AG04449 (cell line): ENCODE measurements around the gene BLOC1S3.

Source experiments
- CTCF ChIA-PET: fragments of 350-600 bp; formaldehyde crosslinking; extraction: SDS; loops from one replicate; lab custom pipeline; 2021; ENCODE audit warnings: antibody characterized with exemption; lab: Yijun Ruan, JAX
- POLR2A ChIA-PET: fragments of 400-600, 350-600 bp; formaldehyde crosslinking; extraction: SDS; loops from one replicate; lab custom pipeline; 2020; ENCODE audit warnings: antibody characterized with exemption, inconsistent platforms; lab: Yijun Ruan, JAX
- DNase-seq: peaks from one replicate; pipeline ENCODE4 v3.0.0-alpha.2; 2010; ENCODE audit warnings: low read depth, low spot score
- H3K4me3 ChIP-seq: 2 replicates; pipeline ENCODE4 v1.5.1; 2011; ENCODE audit warnings: low read depth, mild to moderate bottlenecking, control low read depth, low read length
- TF ChIP-seq, protein P1 (sequence below): IDR thresholded peaks from one replicate; pipeline ENCODE4 v1.5.1; 2011; ENCODE audit warnings: mild to moderate bottlenecking, moderate library complexity, low read length, control low read depth, inconsistent platforms; ENCODE audit not compliant: insufficient read depth; ENCODE audit errors: missing control alignments

The BLOC1S3 gene

DNA sequence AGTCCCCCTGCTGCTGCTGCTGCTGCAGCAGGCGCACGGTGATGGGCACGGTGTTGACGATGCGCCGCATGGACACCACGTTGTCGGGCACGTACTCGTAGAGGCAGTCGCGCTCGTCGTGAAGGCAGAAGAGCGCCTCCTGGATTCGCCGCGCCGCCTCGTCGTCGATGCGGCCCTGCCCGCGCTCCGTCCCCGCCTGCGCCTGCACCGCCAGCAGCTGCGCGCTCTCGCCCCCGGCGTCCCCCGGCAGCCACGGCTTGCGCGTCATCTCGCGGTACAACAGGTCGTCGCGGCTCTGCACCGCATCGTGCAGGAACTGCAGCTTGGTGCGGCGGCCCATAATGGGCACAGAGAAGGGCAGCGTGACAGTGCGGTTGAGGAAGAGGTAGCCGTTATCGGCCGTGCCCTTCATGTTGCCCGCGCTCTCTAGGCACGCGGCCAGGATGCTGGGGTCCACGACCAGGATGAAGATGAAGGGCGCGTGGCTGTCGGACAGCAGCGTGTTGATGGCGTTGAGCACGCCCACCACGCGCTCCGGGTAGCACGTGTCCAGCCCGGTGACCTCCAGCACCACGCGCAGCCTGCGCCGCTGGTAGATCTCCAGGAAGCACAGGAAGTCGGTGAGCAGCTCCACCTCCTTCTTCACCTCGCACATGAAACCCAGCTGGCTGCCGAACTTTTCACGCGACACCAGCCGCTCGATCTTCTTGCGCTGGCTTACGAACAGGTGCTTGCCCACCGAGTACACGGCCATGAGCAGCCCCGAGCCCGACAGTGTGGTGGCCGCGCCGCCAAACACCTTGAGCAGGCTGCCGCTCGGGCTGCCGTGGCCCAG, 25.9 kb upstream of the BLOC1S3 start:
- ChIA-PET CTCF (interaction anchor here (1.1 to 2.8 kb wide), 7 partner anchors 9 to 50 kb away, joined by 3 to 17 read pairs (median 5); partner anchors contain the start of genes BLOC1S3 and TRAPPC6A), POLR2A (interaction anchor here (2.4 kb wide), 1 partner anchor 26 kb away, joined by 10 read pairs; the partner anchor contains the start of genes BLOC1S3 and TRAPPC6A)
- peak overlapping the region; percentile 41 for H3K4me3 ChIP-seq
- DNase-seq, result no peak
- TF ChIP-seq, protein P1, sequence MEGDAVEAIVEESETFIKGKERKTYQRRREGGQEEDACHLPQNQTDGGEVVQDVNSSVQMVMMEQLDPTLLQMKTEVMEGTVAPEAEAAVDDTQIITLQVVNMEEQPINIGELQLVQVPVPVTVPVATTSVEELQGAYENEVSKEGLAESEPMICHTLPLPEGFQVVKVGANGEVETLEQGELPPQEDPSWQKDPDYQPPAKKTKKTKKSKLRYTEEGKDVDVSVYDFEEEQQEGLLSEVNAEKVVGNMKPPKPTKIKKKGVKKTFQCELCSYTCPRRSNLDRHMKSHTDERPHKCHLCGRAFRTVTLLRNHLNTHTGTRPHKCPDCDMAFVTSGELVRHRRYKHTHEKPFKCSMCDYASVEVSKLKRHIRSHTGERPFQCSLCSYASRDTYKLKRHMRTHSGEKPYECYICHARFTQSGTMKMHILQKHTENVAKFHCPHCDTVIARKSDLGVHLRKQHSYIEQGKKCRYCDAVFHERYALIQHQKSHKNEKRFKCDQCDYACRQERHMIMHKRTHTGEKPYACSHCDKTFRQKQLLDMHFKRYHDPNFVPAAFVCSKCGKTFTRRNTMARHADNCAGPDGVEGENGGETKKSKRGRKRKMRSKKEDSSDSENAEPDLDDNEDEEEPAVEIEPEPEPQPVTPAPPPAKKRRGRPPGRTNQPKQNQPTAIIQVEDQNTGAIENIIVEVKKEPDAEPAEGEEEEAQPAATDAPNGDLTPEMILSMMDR, result no peak

DNA sequence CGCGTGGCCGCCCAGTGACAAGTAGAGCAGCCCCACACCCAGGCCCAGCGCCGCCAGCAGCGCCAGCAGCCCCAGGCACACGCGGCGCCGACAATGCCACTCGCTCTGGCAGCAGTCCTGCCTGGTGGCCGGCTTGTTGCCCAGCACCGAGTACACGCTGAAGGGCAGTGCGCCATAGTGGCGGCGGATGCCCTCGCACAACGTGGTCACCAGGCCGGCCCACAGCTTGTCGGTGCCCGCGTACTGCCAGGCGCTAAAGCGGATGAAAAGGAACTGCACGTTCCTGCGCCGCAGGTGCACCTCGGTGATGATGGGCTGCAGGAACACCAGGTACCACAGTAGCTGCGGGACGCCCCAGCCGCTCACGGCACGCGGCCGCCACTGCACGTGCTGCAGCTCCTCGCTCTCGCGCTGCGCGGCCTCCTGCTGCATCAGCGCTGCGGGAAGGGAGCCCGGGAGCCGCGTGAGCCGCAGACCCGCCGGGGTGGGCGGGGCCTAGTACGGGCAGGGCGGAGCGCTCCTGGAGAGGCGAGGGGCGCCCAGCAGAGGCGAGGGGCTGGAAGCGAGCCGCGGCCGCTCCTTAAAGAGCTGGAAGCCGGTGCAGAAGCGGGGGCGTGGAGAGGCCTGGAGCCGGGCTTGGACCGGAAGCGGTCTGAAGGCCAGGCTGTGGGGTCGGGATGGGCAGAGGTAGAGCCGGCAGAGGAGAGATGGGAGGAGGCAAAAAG, 25.1 kb upstream of the BLOC1S3 start:
- ChIA-PET POLR2A (interaction anchor here (2.4 kb wide), 1 partner anchor 25 kb away, joined by 10 read pairs; the partner anchor contains the start of genes BLOC1S3 and TRAPPC6A), CTCF (interaction anchor here (0.7 to 2.8 kb wide), 6 partner anchors 9 to 185 kb away, joined by 3 to 17 read pairs (median 4); no protein-coding TSS in a partner anchor)
- peak overlapping the region; percentile 30 for H3K4me3 ChIP-seq
- TF ChIP-seq, protein P1, result no peak
- DNase-seq, result no peak

DNA sequence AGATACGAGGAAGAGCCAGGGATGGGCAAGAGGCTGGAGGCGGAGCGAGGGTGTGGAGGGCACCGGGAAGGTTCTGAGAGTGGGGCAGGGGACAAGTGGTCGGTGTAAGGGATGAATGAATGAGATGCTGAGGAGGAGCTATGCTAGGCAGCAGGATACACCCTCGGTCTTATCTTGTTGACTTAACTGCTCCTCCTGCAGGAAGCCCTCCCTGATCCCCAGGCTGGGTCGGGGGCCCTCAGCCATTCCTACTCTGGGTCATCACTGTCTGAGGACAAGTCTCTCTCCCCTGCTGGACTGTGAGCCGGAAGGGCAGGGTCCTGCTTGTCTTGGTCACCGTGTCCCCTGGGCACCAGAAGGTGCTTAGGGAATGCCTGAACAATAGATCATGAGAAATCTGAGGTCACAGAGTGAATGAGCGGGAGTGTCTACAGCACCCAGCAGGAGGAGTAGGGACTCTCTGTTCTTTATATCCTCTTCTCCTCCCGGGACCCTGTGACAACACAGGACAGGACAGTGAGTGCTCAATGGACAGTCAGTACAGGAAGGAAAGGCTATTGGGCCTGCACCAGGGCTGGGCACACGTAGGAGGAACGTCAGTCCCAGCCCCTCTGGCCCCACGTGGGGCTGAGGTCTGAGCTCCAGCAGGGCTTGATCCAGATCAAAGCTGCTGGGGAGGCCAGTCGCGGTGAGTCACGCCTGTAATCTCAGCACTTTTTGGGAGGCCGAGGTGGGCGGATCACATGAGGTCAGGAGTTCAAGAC, 24.3 kb upstream of the BLOC1S3 start:
- POLR2A ChIA-PET, result interaction anchor here (2.4 kb wide), 1 partner anchor 24 kb away, joined by 10 read pairs; the partner anchor contains the start of genes BLOC1S3 and TRAPPC6A
- CTCF ChIA-PET, result interaction anchor here (0.7 to 2.8 kb wide), 6 partner anchors 8 to 185 kb away, joined by 3 to 17 read pairs (median 4); no protein-coding TSS in a partner anchor
- H3K4me3 ChIP-seq, result no peak overlapping the region
- TF ChIP-seq, protein P1, result no peak
- peak; percentile 4 for DNase-seq

DNA sequence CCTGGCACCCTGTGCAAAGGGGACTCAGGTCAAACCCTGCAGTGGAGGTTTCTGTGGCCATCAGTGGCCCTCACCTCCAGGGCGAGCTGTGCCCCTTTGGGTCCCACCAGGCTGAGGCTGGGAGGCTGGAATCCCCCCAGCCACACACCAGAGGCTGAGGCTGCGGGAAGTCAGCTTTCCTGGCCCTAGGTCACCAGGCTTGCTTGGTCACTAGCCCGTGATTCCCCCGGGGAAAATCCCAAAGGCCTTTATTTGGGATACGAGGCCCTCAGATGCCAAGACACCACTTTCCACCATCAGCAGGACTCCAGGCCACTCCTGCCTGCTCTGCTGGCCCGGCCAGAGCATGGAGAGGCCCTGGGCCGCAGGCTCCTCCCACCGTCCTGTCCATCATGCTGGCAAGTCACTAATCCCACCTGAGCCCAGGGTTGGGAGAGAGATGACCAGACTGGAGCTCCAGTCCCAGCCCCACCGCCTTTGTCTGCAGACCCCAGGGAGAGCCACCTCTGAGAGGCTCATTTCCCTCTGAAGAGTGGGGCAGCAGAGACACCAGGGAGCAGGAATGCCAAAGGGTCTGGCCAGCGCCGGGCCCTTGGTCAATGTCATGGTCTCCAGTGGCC, 22.5 kb upstream of the BLOC1S3 start:
- ChIA-PET POLR2A (no interaction called here), CTCF (no interaction called here)
- TF ChIP-seq, protein P1, result no peak
- no peak overlapping the region for H3K4me3 ChIP-seq
- no peak for DNase-seq

DNA sequence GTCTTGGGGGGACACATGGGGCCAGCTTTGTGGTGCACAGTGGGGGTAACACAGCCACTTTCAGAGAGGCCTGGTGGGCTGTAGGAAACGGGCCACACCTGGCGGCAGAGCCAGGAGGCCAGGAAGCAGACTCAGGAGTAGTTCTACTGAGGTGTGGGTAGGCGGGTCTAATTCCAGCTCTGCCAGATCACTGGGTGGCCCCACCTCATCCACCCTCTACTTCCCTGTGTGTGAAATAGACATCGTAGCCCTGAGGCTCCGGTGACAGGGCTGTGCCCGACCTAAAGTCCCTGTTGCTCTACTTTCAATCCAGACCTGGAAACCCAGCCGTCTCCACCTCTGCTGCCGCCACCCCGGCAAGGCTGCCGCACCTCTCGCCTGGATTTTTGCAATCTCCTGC, 21.8 kb upstream of the BLOC1S3 start:
- ChIA-PET POLR2A (no interaction called here), CTCF (no interaction called here)
- no peak overlapping the region for H3K4me3 ChIP-seq
- TF ChIP-seq, protein P1, result no peak
- DNase-seq, result no peak
